Hippocampal formation (tissue), 2 donors: ENCODE results near the gene UNC5B.

Experiments
- DNase-seq, 2 donors: peaks; one replicate each; lab custom pipeline; 2025; lab: John Stamatoyannopoulos, UW

The UNC5B gene

GRCh38 chr10:71299071-71299785 lies 86.9 kb downstream of the UNC5B start:
- no peak for DNase-seq

- DNase-seq: no peak
Observed at GRCh38 chr10:71300555-71301370, 88.4 kb downstream of the UNC5B start.

- no peak for DNase-seq
Observed at GRCh38 chr10:71301371-71301916, 89.1 kb downstream of the UNC5B start.

GRCh38 chr10:71302451-71302850 lies 90.1 kb downstream of the UNC5B start:
- no peak for DNase-seq

- no peak for DNase-seq
Observed at GRCh38 chr10:71302874-71303568, 90.7 kb downstream of the UNC5B start.

- DNase-seq: no peak
Observed at GRCh38 chr10:71303569-71303907, 91.2 kb downstream of the UNC5B start.

GRCh38 chr10:71304914-71305313 lies 92.5 kb downstream of the UNC5B start:
- DNase-seq: no peak

GRCh38 chr10:71306979-71307378 lies 94.6 kb downstream of the UNC5B start:
- no peak for DNase-seq

- DNase-seq: no peak
Observed at GRCh38 chr10:71307469-71308085, 95.2 kb downstream of the UNC5B start.

GRCh38 chr10:71308244-71308643 lies 95.9 kb downstream of the UNC5B start:
- no peak for DNase-seq

- no peak for DNase-seq
Observed at GRCh38 chr10:71308985-71309384, 96.6 kb downstream of the UNC5B start.

- no peak for DNase-seq
Observed at GRCh38 chr10:71309919-71310318, 97.5 kb downstream of the UNC5B start.

- DNase-seq: no peak
Observed at GRCh38 chr10:71312220-71312619, 99.8 kb downstream of the UNC5B start.

GRCh38 chr10:71312811-71313789 lies 100.7 kb downstream of the UNC5B start:
- peak in 1 of 2 donors; percentile 27 for DNase-seq

- DNase-seq: peak; percentile 30 to 52
Observed at GRCh38 chr10:71314028-71314693, 101.8 kb downstream of the UNC5B start.

- DNase-seq: no peak
Observed at GRCh38 chr10:71314694-71315225, 102.4 kb downstream of the UNC5B start.

- DNase-seq: no peak
Observed at GRCh38 chr10:71316056-71316785, 103.9 kb downstream of the UNC5B start.

GRCh38 chr10:71316786-71317160 lies 104.4 kb downstream of the UNC5B start:
- DNase-seq: no peak

- no peak for DNase-seq
Observed at GRCh38 chr10:71317739-71318138, 105.4 kb downstream of the UNC5B start.
